DMS153 treated with DMSO at 0.1 percent for 48 hours (cell line): ENCODE measurements around the gene CHRNA5.

Experiments used
- DNase-seq: peaks from one replicate; lab custom pipeline; 2025; ENCODE audit not compliant: unreplicated experiment; lab: John Stamatoyannopoulos, UW

CHRNA5 gene

DNA sequence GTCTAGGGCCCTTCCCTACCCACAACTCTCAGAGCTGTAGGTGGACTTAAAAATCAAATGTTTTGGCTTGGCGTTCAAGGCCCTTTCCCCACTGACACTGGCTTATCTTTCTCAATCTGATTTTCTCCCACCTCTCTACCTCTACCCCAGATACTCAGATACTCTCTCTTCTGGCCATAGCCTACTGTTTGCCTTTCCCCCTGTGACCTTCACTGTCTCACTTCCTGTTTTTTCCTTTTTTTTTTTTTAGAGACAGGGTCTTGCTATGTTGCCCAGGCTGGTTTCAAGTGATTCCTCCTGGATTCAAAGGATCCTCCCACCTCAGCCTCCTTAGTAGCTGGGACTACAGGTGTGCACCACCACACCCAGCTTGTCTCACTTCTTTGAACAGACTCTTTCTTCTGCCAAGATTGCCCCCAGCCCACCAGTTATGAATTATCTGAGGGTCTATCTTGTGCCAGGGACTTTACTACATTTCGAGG is 71.1 kb downstream of the CHRNA5 start:
- DNase-seq, result no peak

DNA sequence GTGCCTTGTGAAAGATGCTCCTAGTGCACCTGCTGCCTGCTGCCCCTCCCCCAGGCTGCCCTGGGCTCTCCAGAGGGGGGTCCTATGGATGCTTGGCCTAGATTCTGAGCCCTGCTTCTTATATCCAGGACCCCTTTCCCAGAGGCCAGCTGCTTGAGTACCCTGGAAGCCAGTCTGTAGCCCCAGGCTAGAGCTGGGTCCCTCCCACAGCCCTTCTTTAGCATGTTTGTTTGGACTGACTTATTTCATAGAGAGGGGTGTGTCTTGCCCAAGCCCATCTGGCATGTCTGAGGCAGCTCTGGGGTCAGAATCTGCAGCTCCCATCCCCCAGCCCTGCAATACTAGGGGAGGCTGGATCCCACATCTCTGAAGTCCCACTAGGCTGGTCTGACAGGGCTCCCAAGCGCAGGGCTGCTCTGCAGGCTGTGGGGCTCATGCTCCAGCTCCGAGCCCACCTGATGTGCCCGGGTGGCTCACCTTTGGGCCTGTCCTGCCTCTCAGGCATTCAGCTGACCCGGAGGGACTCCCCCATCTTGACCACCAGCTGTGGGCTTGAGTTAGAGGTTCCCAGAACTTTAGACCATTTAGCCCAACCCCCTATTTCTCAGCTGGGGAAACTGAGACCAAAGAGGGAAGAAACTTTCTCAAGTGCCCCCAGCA is 72.6 kb downstream of the CHRNA5 start:
- DNase-seq, result no peak

DNA sequence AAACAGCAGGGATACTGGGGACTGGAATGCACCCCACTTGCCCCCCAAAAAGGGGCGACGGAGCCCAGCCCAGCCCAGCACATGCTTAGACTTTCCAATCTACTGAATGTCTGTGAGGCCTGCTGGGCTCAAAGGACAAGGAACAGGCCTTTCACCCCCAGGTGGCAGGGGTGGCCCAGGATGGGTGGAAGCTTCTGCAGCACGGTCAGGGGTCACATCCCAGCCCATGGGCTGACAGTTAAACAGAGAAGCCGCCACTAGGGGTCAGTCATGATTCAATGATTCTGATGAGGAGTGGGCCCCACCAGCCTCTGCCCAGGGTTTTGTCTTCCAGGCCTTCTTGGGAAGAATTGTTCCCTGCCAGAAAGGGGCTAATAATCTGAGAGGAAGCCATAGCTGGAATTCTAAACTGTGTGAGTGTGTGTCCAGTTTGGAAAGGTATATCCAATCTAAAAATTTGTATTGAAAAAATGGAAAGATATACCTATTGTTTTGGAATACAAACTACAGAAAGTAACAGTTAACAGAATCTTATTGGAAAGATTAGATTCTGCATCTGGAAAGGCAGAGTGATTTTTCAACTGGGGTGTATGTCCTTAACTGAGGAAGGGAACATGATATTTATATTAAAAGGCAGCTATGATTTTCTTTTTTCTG is 73.5 kb downstream of the CHRNA5 start:
- no peak for DNase-seq

- no peak for DNase-seq
Measured at GRCh38 chr15:78640527-78641101, 75.3 kb downstream of the CHRNA5 start.

DNA sequence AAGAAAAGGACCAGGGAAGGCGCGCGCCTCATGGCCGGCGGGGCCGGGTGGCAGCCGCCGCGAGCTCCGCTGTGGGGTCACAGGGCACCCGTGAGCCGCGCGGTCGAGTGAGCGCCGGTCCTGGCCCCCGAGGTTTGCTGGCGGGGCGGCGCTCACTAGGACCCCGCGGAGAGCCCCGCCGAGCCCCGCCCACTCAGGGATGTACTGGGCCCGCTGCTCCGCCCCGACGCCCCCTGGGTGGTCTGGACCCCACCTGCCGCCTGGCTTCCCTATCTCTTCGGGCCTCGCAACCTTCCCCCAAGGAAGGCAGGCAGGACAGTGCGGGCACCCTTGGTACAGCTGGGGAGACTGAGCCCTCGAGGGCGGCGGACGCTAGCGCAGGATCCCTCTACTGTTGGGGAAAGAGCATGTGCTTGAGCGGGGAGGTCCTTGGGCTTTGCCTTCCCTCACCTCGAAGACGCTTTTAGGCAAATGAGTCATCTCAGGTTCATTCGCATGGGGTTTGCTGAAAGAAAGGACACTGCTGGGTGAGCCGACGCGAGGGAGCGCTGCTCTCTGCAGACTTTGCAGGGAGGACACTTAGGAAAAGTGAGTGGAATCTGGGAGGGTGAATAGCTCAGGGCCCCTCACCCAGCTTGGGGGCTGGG is 75.9 kb downstream of the CHRNA5 start, which contains the start of gene CHRNB4:
Gene CHRNB4 (minus strand): TSS at position 109 of the 647 bp plus-strand sequence. CDS start 77 bp downstream, at position 32.
- no peak for DNase-seq

DNA sequence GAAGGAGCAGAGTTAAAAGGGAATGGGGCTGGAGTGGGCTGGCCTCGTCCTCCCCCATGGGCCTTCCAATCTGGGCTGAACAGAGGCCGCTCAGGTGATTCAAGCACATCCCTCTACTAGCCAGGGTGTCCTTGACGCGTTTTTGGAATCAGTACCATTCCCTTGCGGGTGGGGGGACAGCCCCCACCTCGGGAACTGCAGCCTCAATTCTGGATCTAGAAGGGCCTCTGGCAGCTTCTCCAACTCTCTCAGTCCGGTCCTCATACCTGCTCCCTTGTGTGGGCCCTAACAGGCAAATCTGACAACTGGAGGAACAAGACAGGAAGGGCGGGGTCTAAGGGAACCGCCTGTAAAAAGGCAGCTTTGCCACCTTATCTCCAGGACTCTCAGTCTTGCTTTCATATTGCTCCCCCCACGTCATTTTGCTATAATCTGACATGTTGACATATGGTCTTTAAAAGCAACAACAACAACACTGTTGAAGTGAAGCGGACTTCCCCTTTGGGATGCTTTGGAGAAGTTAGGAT is 76.5 kb downstream of the CHRNA5 start:
- no peak for DNase-seq

GRCh38 chr15:78642331-78642730 is 77.0 kb downstream of the CHRNA5 start:
- no peak for DNase-seq
